GM12878 (cell line): ENCODE data around the gene MYH9. TPM values are rescaled to one million over a fixed set of nuclear protein-coding genes. Genes with fewer than 3 reads are reported as not detected.

Experiments
- CBFB ChIP-seq: IDR thresholded peaks from 2 replicates; pipeline ENCODE4 v1.6.1; 2016; ENCODE audit warnings: antibody characterized with exemption, low read depth
- CBX5 ChIP-seq: sonication (generic); IDR thresholded peaks from 2 replicates; pipeline ENCODE4 v1.6.1; 2016; ENCODE audit warnings: low read depth, moderate library complexity, mild to moderate bottlenecking, inconsistent platforms
- CEBPB ChIP-seq, 2 experiments: fragments of 150-350 bp in 1 of 2; IDR thresholded peaks; 2 replicates each; pipeline ENCODE4 v1.6.1; 2012 to 2014; ENCODE audit warnings: low read depth in 2 of 2, low read length in 2 of 2, borderline replicate concordance in 1 of 2, inconsistent platforms in 1 of 2
- CHD1 ChIP-seq: IDR thresholded peaks from 2 replicates; pipeline ENCODE4 v1.6.1; 2012; ENCODE audit warnings: low read depth, low read length, improper control_type of control experiment
- CREB1 ChIP-seq: IDR thresholded peaks from 2 replicates; pipeline ENCODE4 v1.6.1; 2012; ENCODE audit warnings: low read depth, mild to moderate bottlenecking, inconsistent platforms
- EGR1 ChIP-seq, 2 experiments: IDR thresholded peaks; 1 replicate in 1 of 2; 2 replicates in 1 of 2; pipeline ENCODE4 v1.6.1; 2011 to 2012; ENCODE audit warnings: low read depth in 2 of 2, low read length in 2 of 2, borderline replicate concordance in 1 of 2, mild to moderate bottlenecking in 1 of 2, moderate library complexity in 1 of 2
- FOS ChIP-seq: IDR thresholded peaks from 3 replicates; pipeline ENCODE4 v1.6.1; 2011; ENCODE audit warnings: borderline replicate concordance; ENCODE audit not compliant: insufficient read length; ENCODE audit errors: extremely low read depth
- GATAD2B ChIP-seq: fragments of 450-650 bp; conservative IDR thresholded peaks from 2 replicates; pipeline ENCODE4 v1.6.1; 2017; ENCODE audit warnings: low read depth, mild to moderate bottlenecking, moderate library complexity
- HDAC6 ChIP-seq: fragments of 200-600 bp; sonication (generic); IDR thresholded peaks from one replicate; pipeline ENCODE4 v1.8.0; 2017; ENCODE audit warnings: antibody characterized with exemption; ENCODE audit not compliant: unreplicated experiment
- KAT2A ChIP-seq: conservative IDR thresholded peaks from 2 replicates; pipeline ENCODE4 v1.6.1; 2011; ENCODE audit warnings: low read depth, low read length; ENCODE audit not compliant: control insufficient read depth
- POLR2A ChIP-seq: IDR thresholded peaks from 2 replicates; pipeline ENCODE4 v1.6.1; 2011; ENCODE audit warnings: low read depth, mild to moderate bottlenecking, low read length
- POU2F2 ChIP-seq: IDR thresholded peaks from 3 replicates; pipeline ENCODE4 v1.6.1; 2011; ENCODE audit warnings: low read depth, mild to moderate bottlenecking, low read length, borderline replicate concordance
- RB1 ChIP-seq: fragments of 450-650 bp; formaldehyde crosslinking; IDR thresholded peaks from 2 replicates; pipeline ENCODE4 v1.6.1; 2017; ENCODE audit warnings: mild to moderate bottlenecking, borderline replicate concordance
- RBBP5 ChIP-seq: fragments of 200-600 bp; sonication (generic); conservative IDR thresholded peaks from 2 replicates; pipeline ENCODE4 v1.6.1; 2016
- SIX5 ChIP-seq: IDR thresholded peaks from 2 replicates; pipeline ENCODE4 v1.6.1; 2011; ENCODE audit warnings: mild to moderate bottlenecking, low read depth, low read length, moderate library complexity; ENCODE audit not compliant: severe bottlenecking
- SMARCA5 ChIP-seq: fragments of 450-650 bp; IDR thresholded peaks from 2 replicates; pipeline ENCODE4 v1.6.1; 2017; ENCODE audit warnings: mild to moderate bottlenecking
- SP1 ChIP-seq: IDR thresholded peaks from one replicate; pipeline ENCODE4 v1.6.1; 2011; ENCODE audit warnings: low read depth, low read length
- SRF ChIP-seq, 2 experiments: IDR thresholded peaks; 2 replicates each; pipeline ENCODE4 v1.6.1; 2011; ENCODE audit warnings: low read depth in 2 of 2, low read length in 2 of 2, mild to moderate bottlenecking in 1 of 2, moderate library complexity in 1 of 2
- TARDBP ChIP-seq: IDR thresholded peaks from 2 replicates; pipeline ENCODE4 v1.6.1; 2016; ENCODE audit warnings: borderline replicate concordance
- TCF7 ChIP-seq: IDR thresholded peaks from 2 replicates; pipeline ENCODE4 v1.6.1; 2014; ENCODE audit warnings: antibody characterized with exemption, borderline replicate concordance
- polyA plus RNA-seq, 11 experiments: library from polyadenylated mRNA; depleted of rRNA in 4 of 11; unstranded in 6 of 11; stranded (reverse) in 5 of 11; fragments of >200 nt; fragmentation: Nextera tagmentation in 4 of 11; fragmentation: Illumina TruSeq in 1 of 11; extraction: Ambion mirVana in 4 of 11; extraction: Trizol in 1 of 11; gene quantifications; 1 replicate in 1 of 11; 2 replicates in 10 of 11; pipeline versions ENCODE4 v1.2.1 to v1.2.3, GENCODE V29; 2011 to 2016; ENCODE audit warnings: inconsistent platforms in 2 of 11, missing spikeins in 2 of 11, low read depth in 1 of 11
- total RNA-seq, 4 experiments: library from RNA; depleted of rRNA in 3 of 4; stranded (reverse); fragments of >200 nt in 3 of 4; fragmentation: Illumina TruSeq in 1 of 4; extraction: Trizol in 1 of 4; gene quantifications; 2 replicates each; pipeline versions ENCODE4 v1.2.1 to v1.2.3, GENCODE V29; 2013 to 2021
- TF ChIP-seq, protein P1 (sequence below): fragments of 450-650 bp; IDR thresholded peaks from 2 replicates; pipeline ENCODE4 v1.6.1; 2018; ENCODE audit warnings: mild to moderate bottlenecking, low read depth, moderate library complexity; ENCODE audit not compliant: partially characterized antibody
- TF ChIP-seq, protein P2 (sequence below): fragments of 450-650 bp; formaldehyde crosslinking; IDR thresholded peaks from 2 replicates; pipeline ENCODE4 v1.4.0; 2022; ENCODE audit warnings: mild to moderate bottlenecking, moderate library complexity

Gene MYH9
- total and polyA plus RNA-seq, 10 of the 15 experiments (the other 5 are each of a cell fraction or from before 2014, with no cell fraction given), result 5.1 to 525 (median 145) TPM

DNA sequence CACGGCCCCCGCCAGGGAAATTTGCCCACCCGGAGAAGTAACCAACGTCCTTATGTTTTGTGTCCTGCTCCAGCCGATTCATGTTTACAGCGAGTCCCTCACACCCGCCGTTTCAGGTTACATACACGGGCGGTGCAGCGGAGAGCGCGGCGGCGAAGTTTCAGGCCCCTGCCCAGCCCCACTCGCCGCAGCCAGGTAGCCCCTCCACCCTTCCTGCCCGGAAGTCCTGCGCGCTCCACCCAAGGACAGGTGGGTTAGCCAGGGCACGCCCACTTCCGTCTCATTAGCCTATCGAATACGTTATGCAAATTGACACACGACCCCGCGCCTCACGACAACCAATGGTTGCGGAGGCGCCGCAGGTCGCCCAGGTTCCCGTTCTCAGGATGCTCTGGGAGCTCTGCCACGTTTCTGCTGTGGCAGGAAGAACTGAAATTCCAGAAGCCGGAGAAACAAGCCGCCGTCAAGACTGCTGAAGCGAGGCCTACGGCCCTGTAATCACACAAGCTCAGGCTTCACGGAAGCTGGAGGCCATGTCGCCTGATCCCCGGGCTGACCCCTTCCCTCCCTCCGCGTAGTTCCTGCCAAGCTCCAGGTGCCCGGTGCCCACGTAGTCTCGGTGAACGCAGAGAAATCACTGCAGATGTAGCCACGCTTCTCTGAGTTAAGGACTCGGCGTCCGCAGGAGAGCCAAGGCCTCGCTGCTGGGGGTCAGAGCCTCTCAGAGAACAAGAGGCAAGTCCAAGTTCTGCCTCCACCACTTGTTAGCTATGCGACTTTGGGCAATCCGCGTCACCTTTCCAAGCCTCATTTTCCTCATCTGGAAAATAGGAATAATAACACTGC is 22.4 kb upstream of the MYH9 start (continued):
- no peak for TF ChIP-seq CEBPB (IDR thresholded peaks at IDR 0.05; ENCODE audit: borderline replicate concordance in 1 of 2, low read depth in 2 of 2, low read length in 2 of 2)
- no peak for TF ChIP-seq GATAD2B
- no peak for TF ChIP-seq KAT2A
- TF ChIP-seq RB1, result no peak
- no peak for TF ChIP-seq CBX5
- TF ChIP-seq TCF7, result no peak
- no peak for TF ChIP-seq FOS
- TF ChIP-seq TARDBP, result no peak
- no peak for TF ChIP-seq RBBP5
- TF ChIP-seq CHD1, result no peak
- TF ChIP-seq, protein P1, sequence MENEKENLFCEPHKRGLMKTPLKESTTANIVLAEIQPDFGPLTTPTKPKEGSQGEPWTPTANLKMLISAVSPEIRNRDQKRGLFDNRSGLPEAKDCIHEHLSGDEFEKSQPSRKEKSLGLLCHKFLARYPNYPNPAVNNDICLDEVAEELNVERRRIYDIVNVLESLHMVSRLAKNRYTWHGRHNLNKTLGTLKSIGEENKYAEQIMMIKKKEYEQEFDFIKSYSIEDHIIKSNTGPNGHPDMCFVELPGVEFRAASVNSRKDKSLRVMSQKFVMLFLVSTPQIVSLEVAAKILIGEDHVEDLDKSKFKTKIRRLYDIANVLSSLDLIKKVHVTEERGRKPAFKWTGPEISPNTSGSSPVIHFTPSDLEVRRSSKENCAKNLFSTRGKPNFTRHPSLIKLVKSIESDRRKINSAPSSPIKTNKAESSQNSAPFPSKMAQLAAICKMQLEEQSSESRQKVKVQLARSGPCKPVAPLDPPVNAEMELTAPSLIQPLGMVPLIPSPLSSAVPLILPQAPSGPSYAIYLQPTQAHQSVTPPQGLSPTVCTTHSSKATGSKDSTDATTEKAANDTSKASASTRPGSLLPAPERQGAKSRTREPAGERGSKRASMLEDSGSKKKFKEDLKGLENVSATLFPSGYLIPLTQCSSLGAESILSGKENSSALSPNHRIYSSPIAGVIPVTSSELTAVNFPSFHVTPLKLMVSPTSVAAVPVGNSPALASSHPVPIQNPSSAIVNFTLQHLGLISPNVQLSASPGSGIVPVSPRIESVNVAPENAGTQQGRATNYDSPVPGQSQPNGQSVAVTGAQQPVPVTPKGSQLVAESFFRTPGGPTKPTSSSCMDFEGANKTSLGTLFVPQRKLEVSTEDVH, result no peak
- TF ChIP-seq SRF (IDR thresholded peaks at IDR 0.05; ENCODE audit: low read depth in 2 of 2, low read length in 2 of 2), result peak; percentile 77 to 87
- no peak for TF ChIP-seq SMARCA5
- no peak for TF ChIP-seq HDAC6
- no peak for TF ChIP-seq CBFB
- no peak for TF ChIP-seq CREB1
- TF ChIP-seq, protein P2, sequence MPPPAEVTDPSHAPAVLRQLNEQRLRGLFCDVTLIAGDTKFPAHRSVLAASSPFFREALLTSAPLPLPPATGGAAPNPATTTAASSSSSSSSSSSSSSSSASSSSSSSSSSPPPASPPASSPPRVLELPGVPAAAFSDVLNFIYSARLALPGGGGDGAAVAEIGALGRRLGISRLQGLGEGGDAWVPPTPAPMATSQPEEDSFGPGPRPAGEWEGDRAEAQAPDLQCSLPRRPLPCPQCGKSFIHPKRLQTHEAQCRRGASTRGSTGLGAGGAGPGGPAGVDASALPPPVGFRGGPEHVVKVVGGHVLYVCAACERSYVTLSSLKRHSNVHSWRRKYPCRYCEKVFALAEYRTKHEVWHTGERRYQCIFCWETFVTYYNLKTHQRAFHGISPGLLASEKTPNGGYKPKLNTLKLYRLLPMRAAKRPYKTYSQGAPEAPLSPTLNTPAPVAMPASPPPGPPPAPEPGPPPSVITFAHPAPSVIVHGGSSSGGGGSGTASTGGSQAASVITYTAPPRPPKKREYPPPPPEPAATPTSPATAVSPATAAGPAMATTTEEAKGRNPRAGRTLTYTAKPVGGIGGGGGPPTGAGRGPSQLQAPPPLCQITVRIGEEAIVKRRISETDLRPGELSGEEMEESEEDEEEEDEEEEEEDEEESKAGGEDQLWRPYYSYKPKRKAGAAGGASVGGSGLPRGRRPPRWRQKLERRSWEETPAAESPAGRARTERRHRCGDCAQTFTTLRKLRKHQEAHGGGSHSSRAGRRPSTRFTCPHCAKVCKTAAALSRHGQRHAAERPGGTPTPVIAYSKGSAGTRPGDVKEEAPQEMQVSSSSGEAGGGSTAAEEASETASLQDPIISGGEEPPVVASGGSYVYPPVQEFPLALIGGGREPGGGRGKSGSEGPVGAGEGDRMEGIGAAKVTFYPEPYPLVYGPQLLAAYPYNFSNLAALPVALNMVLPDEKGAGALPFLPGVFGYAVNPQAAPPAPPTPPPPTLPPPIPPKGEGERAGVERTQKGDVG (CRISPR knock-in tag), result no peak
- peak; percentile 26 for TF ChIP-seq SIX5
- peak; percentile 81 for TF ChIP-seq POLR2A
- TF ChIP-seq EGR1 (IDR thresholded peaks at IDR 0.05; ENCODE audit: borderline replicate concordance in 1 of 2, low read depth in 2 of 2, low read length in 2 of 2), result 0 out of 3 replicates have a peak, but pooled peaks of 1 of the 2 experiments have one; percentile 5
- peak; percentile 62 for TF ChIP-seq SP1
- peak; percentile 91; the same call in 1 of the 3 replicates for TF ChIP-seq POU2F2
